Esophagus muscularis mucosa (tissue), 4 donors: Measurements from ENCODE around the gene UCP1. TPM values are rescaled to one million over a fixed set of nuclear protein-coding genes. Genes with fewer than 3 reads are reported as not detected.

Source experiments
- small RNA-seq, 3 donors: library from RNA; depleted of rRNA; stranded (forward); fragments of <200 nt; gene quantifications; one replicate each; pipeline ENCODE3, GENCODE V24; 2016
- total RNA-seq, 4 donors: library from RNA; depleted of rRNA; stranded (reverse); fragments of >200 nt; gene quantifications; one replicate each; pipeline versions ENCODE4 v1.1.0 to v1.2.1, GENCODE V29; 2016

UCP1 gene
- total RNA-seq, 4 donors from 2014 or later, result not detected

Small RNAs within 50 kb of the gene (small RNA-seq; reads per million reads assigned to genes)
- 0 reads per million in 3 donors for gene AC108019.1
- gene RN7SL152P, result 0 reads per million in 3 donors

Other genes with a start within 250 kb of the UCP1 start
- gene SCOC, start 195.3 kb downstream of the UCP1 start, total RNA-seq, result 10 to 100 TPM; 39.8 to 64.4 (median 55.0) TPM
- gene CLGN, start 141.3 kb downstream of the UCP1 start, total RNA-seq, result 1 to 10 TPM; 1.8 to 2.8 (median 2.2) TPM
- not detected for gene MGAT4D, start 70.7 kb downstream of the UCP1 start, total RNA-seq
- 10 to 100 TPM; 11.2 to 16.2 (median 15.1) TPM for gene ELMOD2, start 44.8 kb downstream of the UCP1 start, total RNA-seq
- 10 to 100 TPM; 15.4 to 23.8 (median 21.3) TPM for gene TBC1D9, start 187.4 kb upstream of the UCP1 start, total RNA-seq